ENCODE data around the gene C7orf57. TPM values are rescaled to one million over a fixed set of nuclear protein-coding genes. Genes with fewer than 3 reads are reported as not detected.

C7orf57 gene
- polyA plus RNA-seq, 1 of the 3 experiments (the other 2 are of a cell fraction): 0.41 TPM

DNA sequence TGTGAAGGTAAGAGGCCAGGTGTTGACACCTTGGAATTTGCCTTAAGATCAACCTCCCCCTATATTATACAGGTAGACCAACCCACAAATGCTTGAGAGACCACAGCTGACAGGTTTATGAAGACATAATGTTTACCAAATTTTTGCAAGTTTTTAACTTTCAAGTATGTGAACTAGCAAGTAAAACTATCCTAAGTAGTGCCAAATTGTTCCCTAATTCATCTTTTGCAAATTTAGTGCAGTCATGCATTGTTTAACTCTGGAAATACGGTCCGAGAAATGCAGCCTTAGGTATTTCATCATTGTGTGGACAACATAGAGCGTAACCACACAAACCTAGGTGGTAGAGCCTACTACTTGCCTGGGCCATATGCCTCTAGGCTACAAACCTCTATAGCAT lies 64.4 kb downstream of the C7orf57 start:
- DNase-seq: no peak
- TF ChIP-seq RCOR1 (IDR thresholded peaks at IDR 0.05; ENCODE audit: low read length): no peak
- no peak for TF ChIP-seq JUND (IDR thresholded peaks at IDR 0.05)
- TF ChIP-seq, protein P1, sequence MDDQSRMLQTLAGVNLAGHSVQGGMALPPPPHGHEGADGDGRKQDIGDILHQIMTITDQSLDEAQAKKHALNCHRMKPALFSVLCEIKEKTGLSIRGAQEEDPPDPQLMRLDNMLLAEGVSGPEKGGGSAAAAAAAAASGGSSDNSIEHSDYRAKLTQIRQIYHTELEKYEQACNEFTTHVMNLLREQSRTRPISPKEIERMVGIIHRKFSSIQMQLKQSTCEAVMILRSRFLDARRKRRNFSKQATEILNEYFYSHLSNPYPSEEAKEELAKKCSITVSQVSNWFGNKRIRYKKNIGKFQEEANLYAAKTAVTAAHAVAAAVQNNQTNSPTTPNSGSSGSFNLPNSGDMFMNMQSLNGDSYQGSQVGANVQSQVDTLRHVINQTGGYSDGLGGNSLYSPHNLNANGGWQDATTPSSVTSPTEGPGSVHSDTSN (IDR thresholded peaks at IDR 0.05): no peak
- TF ChIP-seq, protein P2, sequence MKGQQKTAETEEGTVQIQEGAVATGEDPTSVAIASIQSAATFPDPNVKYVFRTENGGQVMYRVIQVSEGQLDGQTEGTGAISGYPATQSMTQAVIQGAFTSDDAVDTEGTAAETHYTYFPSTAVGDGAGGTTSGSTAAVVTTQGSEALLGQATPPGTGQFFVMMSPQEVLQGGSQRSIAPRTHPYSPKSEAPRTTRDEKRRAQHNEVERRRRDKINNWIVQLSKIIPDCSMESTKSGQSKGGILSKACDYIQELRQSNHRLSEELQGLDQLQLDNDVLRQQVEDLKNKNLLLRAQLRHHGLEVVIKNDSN (IDR thresholded peaks at IDR 0.05; ENCODE audit: borderline replicate concordance, low read depth): no peak
- TF ChIP-seq GATA2 (CRISPR knock-in tag; IDR thresholded peaks at IDR 0.05): no peak
- no peak for TF ChIP-seq RXRA (IDR thresholded peaks at IDR 0.05; ENCODE audit: borderline replicate concordance, low read depth)
- TF ChIP-seq TEAD4 (IDR thresholded peaks at IDR 0.05; ENCODE audit: borderline replicate concordance, insufficient read depth): no peak
- no peak for TF ChIP-seq RAD21 (IDR thresholded peaks at IDR 0.05; ENCODE audit: low read length)
- no peak for TF ChIP-seq RFX5 (IDR thresholded peaks at IDR 0.05; ENCODE audit: low read length)
- no peaks in the 10 kb centered on the region for H3F3A ChIP-seq (replicated peaks; ENCODE audit: insufficient read depth)
- H3K9me3 ChIP-seq: no peaks in the 10 kb centered on the region
- no peaks in the 10 kb centered on the region for H4K20me1 ChIP-seq (ENCODE audit: insufficient read depth)
- no peaks in the 10 kb centered on the region for H3K9me2 ChIP-seq
- ChIA-PET POLR2A (no interaction called here), CTCF (interaction anchor here (3.2 kb wide), 1 partner anchor 10 kb away, joined by 27 read pairs; no protein-coding TSS in a partner anchor)
- H3K27me3 ChIP-seq (ENCODE audit: insufficient read depth): no peaks in the 10 kb centered on the region
- H3K4me3 ChIP-seq (ENCODE audit: low read depth in 2 of 2, low read length in 1 of 2): no peak overlapping the region
- H2AFZ ChIP-seq (ENCODE audit: low read depth): no peak overlapping the region
- H3K9ac ChIP-seq: no peak overlapping the region
- no peak overlapping the region for H3K27ac ChIP-seq (ENCODE audit: low read depth in 2 of 2, low read length in 1 of 2)
- peaks cover 61 to 81% of the 10 kb centered on the region in 2 experiments for H3K36me3 ChIP-seq (replicated peaks in 1 of 2; ENCODE audit: control insufficient read depth in 1 of 2, insufficient read depth in 2 of 2, low read length in 1 of 2)
- 93% methylated on average over 3 of the region's 3 CpGs for WGBS (ENCODE audit: low lambda C conversion rate)
- peaks cover 0 to 5% of the 10 kb centered on the region in 2 experiments; a peak in 1 of 4 replicates for H3K4me1 ChIP-seq (ENCODE audit: control insufficient read depth in 1 of 2, insufficient read depth in 2 of 2, low read depth in 1 of 2, low read length in 1 of 2)
- peaks cover 20% of the 10 kb centered on the region for H3K79me2 ChIP-seq (ENCODE audit: insufficient read depth)
- no peak overlapping the region for H3K4me2 ChIP-seq

DNA sequence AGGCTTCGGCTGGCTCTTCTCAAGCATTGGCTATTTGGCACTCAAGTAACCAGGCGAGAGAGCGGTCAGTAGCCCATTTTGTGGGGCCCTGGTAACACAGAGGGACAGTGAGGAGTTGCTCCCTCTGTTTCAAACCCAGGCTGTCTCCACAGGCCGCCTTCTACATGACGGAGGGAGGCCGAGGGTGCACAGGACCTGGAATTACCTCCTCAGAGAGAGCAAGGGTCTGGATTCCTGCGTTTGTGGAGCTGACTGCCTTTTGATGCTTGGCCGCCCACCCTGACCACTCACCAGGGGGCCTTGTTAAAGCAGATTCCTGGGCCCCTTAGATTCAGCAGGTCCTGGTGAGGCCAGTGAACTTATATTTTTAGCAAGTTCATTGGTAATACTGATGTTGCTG lies 66.0 kb downstream of the C7orf57 start:
- H3K27me3 ChIP-seq (ENCODE audit: insufficient read depth): no peaks in the 10 kb centered on the region
- peaks cover 67 to 81% of the 10 kb centered on the region in 2 experiments for H3K36me3 ChIP-seq (replicated peaks in 1 of 2; ENCODE audit: control insufficient read depth in 1 of 2, insufficient read depth in 2 of 2, low read length in 1 of 2)
- no peak for TF ChIP-seq POLR2AphosphoS5 (IDR thresholded peaks at IDR 0.05; ENCODE audit: low read depth, low read length)
- TF ChIP-seq SIN3A (IDR thresholded peaks at IDR 0.05; ENCODE audit: borderline replicate concordance, low read depth, low read length): no peak
- no peak for TF ChIP-seq YY1 (IDR thresholded peaks at IDR 0.05; ENCODE audit: low read depth)
- TF ChIP-seq, protein P3, sequence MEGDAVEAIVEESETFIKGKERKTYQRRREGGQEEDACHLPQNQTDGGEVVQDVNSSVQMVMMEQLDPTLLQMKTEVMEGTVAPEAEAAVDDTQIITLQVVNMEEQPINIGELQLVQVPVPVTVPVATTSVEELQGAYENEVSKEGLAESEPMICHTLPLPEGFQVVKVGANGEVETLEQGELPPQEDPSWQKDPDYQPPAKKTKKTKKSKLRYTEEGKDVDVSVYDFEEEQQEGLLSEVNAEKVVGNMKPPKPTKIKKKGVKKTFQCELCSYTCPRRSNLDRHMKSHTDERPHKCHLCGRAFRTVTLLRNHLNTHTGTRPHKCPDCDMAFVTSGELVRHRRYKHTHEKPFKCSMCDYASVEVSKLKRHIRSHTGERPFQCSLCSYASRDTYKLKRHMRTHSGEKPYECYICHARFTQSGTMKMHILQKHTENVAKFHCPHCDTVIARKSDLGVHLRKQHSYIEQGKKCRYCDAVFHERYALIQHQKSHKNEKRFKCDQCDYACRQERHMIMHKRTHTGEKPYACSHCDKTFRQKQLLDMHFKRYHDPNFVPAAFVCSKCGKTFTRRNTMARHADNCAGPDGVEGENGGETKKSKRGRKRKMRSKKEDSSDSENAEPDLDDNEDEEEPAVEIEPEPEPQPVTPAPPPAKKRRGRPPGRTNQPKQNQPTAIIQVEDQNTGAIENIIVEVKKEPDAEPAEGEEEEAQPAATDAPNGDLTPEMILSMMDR (IDR thresholded peaks at IDR 0.05): no peak
- H3K4me3 ChIP-seq (ENCODE audit: low read depth in 2 of 2, low read length in 1 of 2): no peak overlapping the region
- no peaks in the 10 kb centered on the region for H3K9me3 ChIP-seq
- H3K9ac ChIP-seq: no peak overlapping the region
- no peak overlapping the region for H3K4me2 ChIP-seq
- DNase-seq: no peak
- H3K79me2 ChIP-seq (ENCODE audit: insufficient read depth): peaks cover 15% of the 10 kb centered on the region
- H4K20me1 ChIP-seq (ENCODE audit: insufficient read depth): no peaks in the 10 kb centered on the region
- no peaks in the 10 kb centered on the region for H3F3A ChIP-seq (replicated peaks; ENCODE audit: insufficient read depth)
- no peak overlapping the region for H2AFZ ChIP-seq (ENCODE audit: low read depth)
- no peaks in the 10 kb centered on the region; a peak in 1 of 4 replicates for H3K4me1 ChIP-seq (ENCODE audit: control insufficient read depth in 1 of 2, insufficient read depth in 2 of 2, low read depth in 1 of 2, low read length in 1 of 2)
- H3K9me2 ChIP-seq: no peaks in the 10 kb centered on the region
- CTCF ChIA-PET: interaction anchor here (1.0 to 12.8 kb wide), 4 partner anchors 8 to 157 kb away, joined by 4 to 185 read pairs (median 16); no protein-coding TSS in a partner anchor
- 97% methylated on average over 8 of the region's 8 CpGs for WGBS (ENCODE audit: low lambda C conversion rate)
- POLR2A ChIA-PET: no interaction called here
- H3K27ac ChIP-seq (ENCODE audit: low read depth in 2 of 2, low read length in 1 of 2): no peak overlapping the region
